H9 (cell line): ENCODE results near the gene SPDYE4. TPM values are rescaled to one million over a fixed set of nuclear protein-coding genes. Genes with fewer than 3 reads are reported as not detected.

Experiments used
- DNase-seq: peaks from one replicate; pipeline ENCODE4 v3.0.0-alpha.2; 2017
- H2AFZ ChIP-seq: one replicate; pipeline ENCODE4 v1.6.1; 2013; ENCODE audit warnings: mild to moderate bottlenecking, low read length, control low read depth, moderate library complexity
- H2AK5ac ChIP-seq: 2 replicates; pipeline ENCODE4 v1.6.1; 2013; ENCODE audit warnings: low read length, control low read depth, mixed read lengths; ENCODE audit not compliant: insufficient read length
- H2BK120ac ChIP-seq: one replicate; pipeline ENCODE4 v1.6.1; 2013; ENCODE audit warnings: low read depth, mild to moderate bottlenecking, low read length, control low read depth, inconsistent platforms; ENCODE audit not compliant: poor library complexity, severe bottlenecking
- H2BK12ac ChIP-seq: 2 replicates; pipeline ENCODE4 v1.6.1; 2013; ENCODE audit warnings: low read length, control low read depth, mixed read lengths, low read depth; ENCODE audit not compliant: insufficient read length
- H2BK15ac ChIP-seq: 2 replicates; pipeline ENCODE4 v1.6.1; 2013; ENCODE audit warnings: low read depth, low read length, control low read depth
- H2BK20ac ChIP-seq: one replicate; pipeline ENCODE4 v1.6.1; 2013; ENCODE audit warnings: low read depth, mild to moderate bottlenecking, low read length, control low read depth, inconsistent platforms; ENCODE audit not compliant: poor library complexity, severe bottlenecking
- H2BK5ac ChIP-seq: 2 replicates; pipeline ENCODE4 v1.6.1; 2013; ENCODE audit warnings: low read length, control low read depth, mixed read lengths; ENCODE audit not compliant: insufficient read length
- H3K14ac ChIP-seq: 2 replicates; pipeline ENCODE4 v1.6.1; 2013; ENCODE audit warnings: low read length, control low read depth; ENCODE audit not compliant: insufficient read depth
- H3K18ac ChIP-seq: 2 replicates; pipeline ENCODE4 v1.6.1; 2013; ENCODE audit warnings: low read depth, mild to moderate bottlenecking, mixed read lengths, low read length, control low read depth; ENCODE audit not compliant: insufficient read length
- H3K23ac ChIP-seq: 2 replicates; pipeline ENCODE4 v1.6.1; 2013; ENCODE audit warnings: low read length, control low read depth, mixed read lengths, low read depth; ENCODE audit not compliant: insufficient read length
- H3K23me2 ChIP-seq: 2 replicates; pipeline ENCODE4 v1.6.1; 2013; ENCODE audit warnings: low read depth, mild to moderate bottlenecking, mixed read lengths, low read length, control low read depth; ENCODE audit not compliant: insufficient read length, poor library complexity, severe bottlenecking
- H3K27ac ChIP-seq: 2 replicates; pipeline ENCODE4 v1.5.1; 2013; ENCODE audit warnings: low read length, control low read depth, mixed read lengths, low read depth; ENCODE audit not compliant: insufficient read length
- H3K27me3 ChIP-seq: 2 replicates; pipeline ENCODE4 v1.6.1; 2013; ENCODE audit warnings: low read length, control low read depth, inconsistent platforms; ENCODE audit not compliant: insufficient read depth
- H3K4ac ChIP-seq: 2 replicates; pipeline ENCODE4 v1.6.1; 2013; ENCODE audit warnings: low read depth, mild to moderate bottlenecking, control low read depth, inconsistent platforms, low read length, moderate library complexity
- H3K4me1 ChIP-seq: 2 replicates; pipeline ENCODE4 v1.6.1; 2013; ENCODE audit warnings: low read length, control low read depth, inconsistent platforms; ENCODE audit not compliant: insufficient read depth
- H3K4me2 ChIP-seq: 2 replicates; pipeline ENCODE4 v1.6.1; 2013; ENCODE audit warnings: low read length, control low read depth, mixed read lengths; ENCODE audit not compliant: insufficient read length, insufficient read depth
- H3K56ac ChIP-seq: 2 replicates; pipeline ENCODE4 v1.6.1; 2013; ENCODE audit warnings: low read depth, mild to moderate bottlenecking, mixed read lengths, low read length, control low read depth; ENCODE audit not compliant: insufficient read length
- H3K79me1 ChIP-seq: 2 replicates; pipeline ENCODE4 v1.6.1; 2013; ENCODE audit warnings: low read depth, mild to moderate bottlenecking, moderate library complexity, low read length, control low read depth, inconsistent platforms; ENCODE audit not compliant: insufficient read depth, poor library complexity, severe bottlenecking
- H3K79me2 ChIP-seq: 2 replicates; pipeline ENCODE4 v1.6.1; 2013; ENCODE audit warnings: low read length, control low read depth, inconsistent platforms; ENCODE audit not compliant: insufficient read depth
- H3K9ac ChIP-seq: 2 replicates; pipeline ENCODE4 v1.6.1; 2013; ENCODE audit warnings: low read length, control low read depth, mixed read lengths; ENCODE audit not compliant: insufficient read length; ENCODE audit errors: extremely low read depth
- H3K9me3 ChIP-seq: one replicate; pipeline ENCODE4 v1.6.1; 2013; ENCODE audit warnings: low read depth, low read length, inconsistent platforms; ENCODE audit not compliant: control insufficient read depth
- H3T11ph ChIP-seq: one replicate; pipeline ENCODE4 v1.6.1; 2013; ENCODE audit warnings: mild to moderate bottlenecking, low read length, control low read depth, inconsistent platforms
- H4K20me1 ChIP-seq: one replicate; pipeline ENCODE4 v1.6.1; 2013; ENCODE audit not compliant: control insufficient read depth, insufficient read length, insufficient read depth
- H4K5ac ChIP-seq: 2 replicates; pipeline ENCODE4 v1.6.1; 2013; ENCODE audit warnings: low read depth, mild to moderate bottlenecking, mixed read lengths, low read length, control low read depth; ENCODE audit not compliant: insufficient read length
- H4K8ac ChIP-seq: replicated peaks from 2 replicates; pipeline ENCODE4 v1.6.1; 2013; ENCODE audit warnings: low read length, control low read depth, mixed read lengths, low read depth; ENCODE audit not compliant: insufficient read length
- H4K91ac ChIP-seq: 2 replicates; pipeline ENCODE4 v1.6.1; 2013; ENCODE audit warnings: low read depth, mild to moderate bottlenecking, moderate library complexity, mixed read lengths, low read length, control low read depth; ENCODE audit not compliant: insufficient read length
- H3K27ac Mint-ChIP-seq, 3 experiments: 2 replicates in 2 of 3; 3 replicates in 1 of 3; pipeline ENCODE4 v1.8.0; 2020 to 2021; ENCODE audit warnings: mixed read lengths in 3 of 3, mild to moderate bottlenecking in 1 of 3, moderate library complexity in 1 of 3
- H3K27me3 Mint-ChIP-seq: 2 replicates; pipeline ENCODE4 v1.8.0; 2021; ENCODE audit warnings: low read depth, mild to moderate bottlenecking, moderate library complexity, mixed read lengths
- H3K36me3 Mint-ChIP-seq, 3 experiments: 2 replicates in 2 of 3; 3 replicates in 1 of 3; pipeline ENCODE4 v1.8.0; 2020 to 2021; ENCODE audit warnings: low read depth in 3 of 3, mixed read lengths in 3 of 3; ENCODE audit not compliant: insufficient read depth in 1 of 3
- H3K4me1 Mint-ChIP-seq, 2 experiments: 2 replicates each; pipeline ENCODE4 v1.8.0; 2020; ENCODE audit warnings: mixed read lengths in 2 of 2
- H3K4me3 Mint-ChIP-seq, 2 experiments: 2 replicates in 1 of 2; 3 replicates in 1 of 2; pipeline ENCODE4 v1.8.0; 2020 to 2021; ENCODE audit warnings: mild to moderate bottlenecking in 2 of 2, mixed read lengths in 2 of 2, moderate library complexity in 1 of 2
- H3K9me3 Mint-ChIP-seq, 2 experiments: 2 replicates in 1 of 2; 3 replicates in 1 of 2; pipeline ENCODE4 v1.8.0; 2020; ENCODE audit warnings: mild to moderate bottlenecking in 2 of 2, mixed read lengths in 2 of 2, moderate library complexity in 1 of 2
- CTCF ChIP-seq: fragments of 200-600 bp; sonication (generic); conservative IDR thresholded peaks from 3 replicates; pipeline ENCODE4 v1.8.0; 2021; ENCODE audit warnings: antibody characterized with exemption, mild to moderate bottlenecking
- WGBS: extraction: QIAGEN DNeasy Blood & Tissue Kit; methylation state at CpG from one replicate; pipeline ENCODE4 v1.1.7; 2013; ENCODE audit warnings: missing lambda C conversion rate, low lambda C conversion rate, mixed read lengths; ENCODE audit not compliant: insufficient read length; ENCODE audit errors: extremely low coverage; 5-methylcytosine and 5-hydroxymethylcytosine counted together
- total RNA-seq: library from RNA; stranded (reverse); gene quantifications from 2 replicates; pipeline ENCODE4 v1.2.1, GENCODE V29; 2021

The SPDYE4 gene
- total RNA-seq, 1 experiment from 2014 or later = not detected

GRCh38 chr17:8725881-8726876 lies 32.2 kb downstream of the SPDYE4 start:
- no peaks in the 10 kb centered on the region for H3K9me3 ChIP-seq
- no peak overlapping the region for H2AFZ ChIP-seq
- WGBS = no CpG with 5 or more reads among the region's 23 CpGs
- DNase-seq = no peak
- TF ChIP-seq CTCF = no peak
- no peaks in the 10 kb centered on the region for H3K79me1 ChIP-seq
- no peak overlapping the region for H3K27ac ChIP-seq
- no peak overlapping the region for H3K4me2 ChIP-seq
- H3K4ac ChIP-seq = no peak overlapping the region
- H3K9me3 Mint-ChIP-seq = no peaks in the 10 kb centered on the region; a peak in 1 of 5 replicates
- H3K23me2 ChIP-seq = no peaks in the 10 kb centered on the region
- no peak overlapping the region for H2BK15ac ChIP-seq
- no peak overlapping the region for H3K4me3 Mint-ChIP-seq
- H3K56ac ChIP-seq = no peak overlapping the region
- no peak overlapping the region for H3K14ac ChIP-seq
- no peak overlapping the region for H3K23ac ChIP-seq
- no peaks in the 10 kb centered on the region for H4K20me1 ChIP-seq
- no peaks in the 10 kb centered on the region for H3K36me3 Mint-ChIP-seq
- peak overlapping the region in 1 of 3 experiments; percentile 88; a peak in 1 of 7 replicates for H3K27ac Mint-ChIP-seq
- H2BK20ac ChIP-seq = no peak overlapping the region
- no peak overlapping the region for H2BK12ac ChIP-seq
- no peak overlapping the region for H4K8ac ChIP-seq
- H3K4me1 ChIP-seq = no peaks in the 10 kb centered on the region
- no peaks in the 10 kb centered on the region for H3K27me3 ChIP-seq
- H3K18ac ChIP-seq = no peak overlapping the region
- H2BK120ac ChIP-seq = no peak overlapping the region
- no peaks in the 10 kb centered on the region for H3K79me2 ChIP-seq
- no peak overlapping the region for H3K9ac ChIP-seq
- H4K91ac ChIP-seq = no peak overlapping the region
- no peaks in the 10 kb centered on the region for H3K27me3 Mint-ChIP-seq
- no peak overlapping the region for H2AK5ac ChIP-seq
- no peak overlapping the region for H3T11ph ChIP-seq
- no peak overlapping the region for H2BK5ac ChIP-seq
- H3K4me1 Mint-ChIP-seq = peaks cover 7 to 10% of the 10 kb centered on the region in 2 experiments
- no peak overlapping the region for H4K5ac ChIP-seq
